Left kidney (tissue), 2 donors: Measurements from ENCODE around the gene EXOC3. TPM values are rescaled to one million over a fixed set of nuclear protein-coding genes. Genes with fewer than 3 reads are reported as not detected.
"Not testable (repeated sequence)": the region's sequence is repeated elsewhere in the genome, so short reads cannot be mapped to it uniquely, and the experiment has no call there.

Experiments used
- DNase-seq: peaks from one replicate; pipeline ENCODE4 v3.0.0-alpha.2; 2013
- polyA plus RNA-seq: library from polyadenylated mRNA; unstranded; fragments of 120-200 nt; gene quantifications from one replicate; pipeline ENCODE4 v1.2.1, GENCODE V29; 2013; ENCODE audit not compliant: insufficient read length

Gene EXOC3
- polyA plus RNA-seq, 1 donor: 67.2 TPM

- no peak for DNase-seq
Observed at GRCh38 chr5:485113-485945, 42.4 kb downstream of the EXOC3 start.

DNA sequence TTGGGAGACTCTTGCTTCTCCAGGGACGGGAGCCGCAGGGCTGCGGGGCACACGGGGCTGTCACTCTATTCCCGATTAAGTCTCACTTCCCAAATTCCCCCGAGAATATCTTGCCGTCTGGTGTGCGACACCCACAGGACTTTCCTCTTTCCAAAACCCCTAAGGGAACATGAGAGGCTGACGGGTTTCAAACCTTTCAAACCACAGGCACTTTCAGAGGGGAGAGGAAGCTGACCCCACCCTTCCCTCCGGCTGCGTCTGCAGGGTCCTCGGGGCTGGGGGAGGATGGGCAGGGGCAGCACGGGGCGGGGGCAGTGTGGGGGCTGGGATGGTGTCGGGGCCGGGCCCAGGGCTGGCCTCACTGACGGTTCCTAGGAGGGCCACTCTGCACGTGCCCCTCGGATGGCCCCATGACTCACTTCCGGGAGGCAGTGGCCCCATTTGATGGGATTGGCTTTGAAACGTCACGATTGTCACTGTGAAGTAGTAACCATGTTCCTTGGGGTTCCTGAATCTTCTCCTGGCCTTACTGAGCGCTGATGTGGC is 43.0 kb downstream of the EXOC3 start:
- DNase-seq: no peak

- not testable (repeated sequence) for DNase-seq
Observed at GRCh38 chr5:486597-486996, 43.6 kb downstream of the EXOC3 start.

GRCh38 chr5:488241-488640 is 45.3 kb downstream of the EXOC3 start:
- DNase-seq: no peak

DNA sequence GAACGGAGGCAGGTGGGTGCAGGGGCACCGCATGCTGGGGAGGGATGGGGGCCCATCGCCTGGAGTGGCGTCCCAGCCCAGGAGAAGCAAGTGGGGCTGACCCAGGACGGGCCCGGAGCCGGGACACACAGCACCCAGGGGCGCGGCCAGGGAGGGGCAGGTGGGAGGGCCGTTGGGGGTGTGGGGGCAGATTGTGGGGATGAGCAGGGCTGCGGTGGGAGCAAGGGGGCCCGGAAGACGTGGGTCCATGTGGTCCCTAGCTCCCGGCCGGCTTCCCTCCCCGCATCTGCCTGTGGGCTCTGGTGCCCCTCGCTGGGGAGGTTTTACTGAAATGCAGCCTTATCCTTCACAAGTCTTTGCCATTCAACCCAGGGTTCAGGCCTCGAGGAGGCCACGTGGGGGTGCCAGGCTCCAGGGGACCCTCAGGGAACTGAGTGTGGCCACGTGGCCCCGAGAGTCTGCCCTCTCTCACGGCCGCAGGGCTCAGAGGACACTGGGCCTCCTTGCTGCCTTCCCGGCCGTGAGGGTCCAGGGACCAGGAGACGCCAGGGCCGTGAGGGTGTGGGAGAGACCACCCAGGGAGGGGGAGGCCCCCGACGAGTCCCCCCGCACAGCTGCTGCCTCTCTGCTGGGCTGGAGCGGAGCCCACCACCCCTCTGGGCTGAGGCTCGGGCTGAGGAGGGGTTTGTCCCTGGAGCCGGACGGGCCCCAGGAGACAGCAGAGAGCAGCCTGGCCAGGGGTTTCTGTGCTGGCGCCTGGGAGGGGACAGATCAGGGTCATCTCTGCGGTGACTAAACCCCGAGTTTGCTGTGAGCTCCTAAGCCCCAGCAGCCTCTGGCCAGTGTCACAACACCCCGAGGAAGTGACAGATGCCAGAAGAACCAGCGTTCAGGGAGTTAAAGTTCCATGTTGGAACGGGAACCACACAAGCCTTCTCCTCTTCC is 46.0 kb downstream of the EXOC3 start:
- DNase-seq: no peak

GRCh38 chr5:489689-490080 is 46.7 kb downstream of the EXOC3 start:
- no peak for DNase-seq

DNA sequence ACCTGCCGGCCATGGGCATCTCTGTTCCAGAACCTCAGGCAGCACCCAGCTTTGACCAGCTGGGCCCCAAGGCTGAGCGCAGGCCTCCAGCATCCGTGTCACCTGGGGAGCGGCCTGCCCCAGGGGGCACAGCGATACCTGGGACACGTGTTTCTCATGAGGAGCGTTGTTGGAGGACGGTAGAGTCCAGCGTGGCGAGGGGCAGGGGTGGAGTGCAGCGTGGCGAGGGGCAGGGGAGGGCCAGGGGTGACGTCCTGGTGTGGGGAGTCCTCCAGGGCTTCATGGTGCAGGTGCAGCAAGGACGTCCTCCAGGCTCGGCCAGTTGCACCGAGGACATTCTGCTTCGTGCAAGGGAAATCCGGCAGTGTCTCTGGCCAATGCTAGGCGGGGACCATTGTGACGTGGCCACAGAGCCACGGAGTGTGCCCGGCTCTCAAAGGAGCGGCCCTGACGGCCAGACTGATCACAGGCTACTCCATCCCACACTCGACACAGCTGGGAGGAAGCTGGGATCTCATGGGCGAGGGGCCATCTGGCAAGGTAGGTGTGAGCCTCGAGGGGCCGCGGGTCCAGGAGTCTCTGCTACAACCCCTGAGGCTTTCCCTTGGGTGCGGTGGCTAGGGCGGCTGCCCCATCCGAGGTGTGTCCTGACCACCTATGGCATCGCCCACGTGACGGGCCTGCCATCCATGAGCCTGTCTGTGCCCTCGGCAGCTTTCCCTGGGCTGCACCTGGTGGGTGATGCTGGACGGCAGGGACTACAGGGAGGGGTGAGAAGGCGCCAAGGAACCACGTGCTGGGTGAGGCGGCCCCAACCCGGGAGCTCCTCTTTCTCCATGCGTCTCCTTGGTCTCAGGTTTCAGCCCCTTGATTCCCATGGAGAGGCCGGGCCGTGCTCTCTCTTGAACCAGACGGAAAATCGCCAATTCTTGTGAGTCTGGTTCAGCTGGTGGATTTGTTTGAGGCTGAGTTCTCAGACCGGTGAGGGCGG is 47.4 kb downstream of the EXOC3 start:
- no peak for DNase-seq

DNA sequence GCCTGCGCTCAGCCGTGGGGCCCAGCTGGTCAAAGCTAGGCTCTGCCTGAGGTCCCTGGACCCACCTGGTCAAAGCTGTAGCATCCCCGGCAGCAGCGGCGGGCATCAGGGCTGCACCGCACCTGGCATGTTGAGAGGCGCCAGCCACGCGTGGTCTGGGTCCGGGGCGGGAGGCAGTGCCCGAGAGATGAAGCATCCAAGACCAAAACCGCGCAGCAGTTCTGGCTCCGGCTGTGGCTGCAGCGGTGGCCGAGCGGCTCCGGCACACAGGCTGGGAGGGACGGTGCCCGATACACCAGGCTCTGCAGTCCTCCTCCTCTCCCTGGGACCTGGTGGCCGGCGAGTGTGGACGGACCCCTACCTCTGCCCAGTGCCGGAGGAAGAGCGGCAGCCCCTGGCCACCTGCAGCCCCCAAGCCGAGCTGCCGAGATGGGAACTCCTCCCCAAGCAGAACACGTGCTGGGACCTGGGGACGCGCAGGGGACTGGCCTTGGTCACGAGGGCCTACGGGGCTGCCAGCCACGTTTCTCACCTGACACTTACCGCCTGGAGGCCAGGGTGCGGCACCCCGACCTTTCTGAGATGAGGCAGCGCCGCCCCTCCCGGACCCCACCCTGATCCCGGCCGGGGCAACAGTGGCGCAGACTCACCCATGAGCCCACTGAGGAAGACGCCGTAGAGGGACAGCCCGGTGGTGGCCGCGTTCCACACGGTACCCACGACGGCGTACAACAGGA is 48.3 kb downstream of the EXOC3 start:
- no peak for DNase-seq

- DNase-seq: no peak
Observed at GRCh38 chr5:491856-492155, 48.8 kb downstream of the EXOC3 start.

DNA sequence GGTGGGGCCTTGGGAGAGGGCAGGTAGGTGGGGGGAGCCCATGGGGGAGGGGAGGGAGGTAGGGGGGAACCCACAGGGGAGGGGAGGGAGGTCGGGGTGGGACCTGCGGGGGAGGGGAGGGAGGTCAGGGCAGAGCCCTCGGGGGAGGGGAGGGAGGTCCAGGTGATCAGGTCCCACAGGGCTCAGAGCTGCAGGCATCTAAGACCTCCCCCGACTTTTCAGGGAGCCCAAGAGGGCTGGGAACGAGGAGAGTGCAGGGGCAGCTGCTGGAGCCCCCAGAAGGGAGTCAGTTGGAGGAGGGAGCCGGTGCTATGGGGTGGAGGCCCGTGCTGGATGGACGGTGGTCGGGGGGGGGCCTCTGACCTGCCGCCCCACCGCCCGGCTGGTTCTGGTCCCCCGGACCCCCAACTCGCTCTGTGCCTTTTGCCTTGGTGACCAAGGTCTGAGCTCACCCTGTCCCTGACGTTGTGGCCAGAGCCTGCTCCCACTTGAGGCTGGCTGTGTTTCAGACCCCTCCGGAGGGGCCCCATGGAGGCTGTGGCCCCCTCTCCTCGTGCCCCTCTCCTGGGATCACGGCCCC is 49.4 kb downstream of the EXOC3 start:
- no peak for DNase-seq

DNA sequence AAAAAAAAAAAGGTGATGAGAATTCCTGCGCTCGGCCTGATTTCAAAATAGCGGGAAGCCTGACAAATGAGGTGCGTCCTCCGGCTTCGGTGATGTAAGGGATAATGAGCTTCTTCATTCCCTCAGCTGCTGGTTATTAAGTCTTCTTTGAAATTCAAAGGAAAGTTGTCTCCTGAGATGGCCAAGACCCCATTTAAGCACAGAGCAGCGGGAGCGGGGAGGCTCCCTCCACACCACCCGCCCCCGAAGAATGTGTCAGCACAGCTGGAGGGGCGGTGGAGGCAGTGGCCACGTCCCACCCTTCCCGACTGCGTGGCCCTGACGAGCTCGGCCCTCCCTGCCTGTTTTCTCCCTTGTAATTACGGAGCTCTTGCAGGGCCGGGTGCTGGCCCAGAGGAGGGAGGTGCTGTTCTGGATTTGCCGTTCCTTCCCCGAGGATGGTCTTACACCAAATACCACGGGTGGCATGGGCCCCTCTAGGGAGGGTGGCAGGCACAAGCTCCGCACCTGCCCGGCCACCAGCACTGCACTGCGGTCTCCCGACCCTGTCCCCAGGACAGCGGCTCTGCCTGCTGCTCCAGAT is 50.2 kb downstream of the EXOC3 start:
- no peak for DNase-seq

- DNase-seq: no peak
Observed at GRCh38 chr5:493758-494157, 50.8 kb downstream of the EXOC3 start.

GRCh38 chr5:494667-495255 is 51.8 kb downstream of the EXOC3 start:
- DNase-seq: no peak

DNA sequence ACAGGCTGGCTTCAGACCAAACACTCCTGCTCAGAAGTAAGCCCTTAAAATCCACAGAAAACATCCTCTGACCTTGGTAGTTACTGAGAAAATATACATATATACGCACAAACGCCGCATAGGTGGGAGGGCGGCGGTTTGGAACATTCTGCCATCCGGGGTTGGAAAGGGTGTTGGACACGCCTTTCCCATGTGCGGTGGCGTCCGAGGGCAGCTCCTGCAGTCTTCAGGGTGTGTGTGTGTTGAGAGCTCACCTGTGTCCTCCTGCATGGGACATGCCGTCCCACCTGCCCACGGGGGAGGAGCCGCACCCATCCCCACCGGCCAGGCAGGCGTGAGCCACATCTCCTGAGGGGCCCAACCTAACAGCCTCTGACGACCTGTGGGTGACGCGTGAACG is 53.1 kb downstream of the EXOC3 start:
- no peak for DNase-seq

DNA sequence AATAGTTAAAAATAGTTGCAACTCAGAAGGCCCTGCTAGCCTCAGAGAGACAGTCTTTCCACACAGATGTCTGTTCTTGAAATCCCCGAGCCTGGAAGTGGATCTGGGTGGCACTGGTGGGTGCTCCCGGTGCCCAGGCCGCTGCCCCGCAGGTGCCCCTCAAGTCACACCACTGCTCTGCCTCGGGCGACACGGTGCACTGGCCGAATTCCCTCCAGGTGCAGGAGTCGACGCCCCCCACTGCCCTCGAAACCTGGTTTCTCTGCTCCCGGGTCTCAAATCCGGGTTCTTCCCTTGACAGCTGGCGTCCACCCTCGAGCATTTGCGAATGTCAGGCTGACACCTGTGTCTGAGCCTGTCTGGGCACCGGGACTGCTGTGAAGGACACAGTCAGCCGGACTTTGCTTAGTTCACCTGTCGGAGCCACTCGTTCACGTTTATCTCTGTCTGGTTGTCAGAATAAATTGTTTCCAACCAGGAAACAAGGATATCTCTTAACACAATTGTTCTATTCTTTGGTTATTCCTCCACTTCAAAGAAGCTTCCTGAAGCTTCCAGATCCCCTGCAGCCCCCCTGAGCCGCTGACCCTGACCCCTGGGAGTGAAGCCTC is 54.2 kb downstream of the EXOC3 start:
- no peak for DNase-seq

DNA sequence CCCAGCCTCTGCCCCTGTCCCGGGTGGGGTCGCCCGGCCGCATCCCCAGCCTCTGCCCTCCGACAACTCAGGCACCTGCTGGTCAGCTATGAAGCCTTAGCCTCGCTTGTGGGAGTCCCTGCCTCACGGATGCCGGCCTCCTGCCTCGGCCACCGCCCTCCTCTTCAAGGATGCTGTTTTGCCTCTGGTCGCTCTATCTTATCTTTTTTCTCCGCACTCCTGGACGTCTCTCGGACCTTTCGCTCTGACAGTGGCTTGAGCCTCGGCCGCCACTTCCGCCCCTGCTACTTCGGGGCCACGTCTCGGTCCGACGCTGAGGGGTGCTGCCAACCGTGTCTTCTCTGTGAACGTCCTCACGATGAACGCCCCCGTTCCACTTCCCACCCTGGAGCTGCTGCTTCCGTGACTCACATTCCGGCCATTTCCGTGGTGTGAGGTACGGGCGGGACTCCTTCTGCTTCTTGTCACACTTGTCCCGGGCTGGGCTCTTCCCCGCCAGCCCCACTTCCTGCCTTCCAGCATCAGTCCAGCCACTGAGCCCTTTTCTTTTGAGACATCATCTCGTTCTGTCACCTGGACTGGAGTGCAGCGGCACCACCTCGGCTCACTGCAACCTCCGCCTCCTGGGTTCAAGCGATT is 55.0 kb downstream of the EXOC3 start:
- no peak for DNase-seq

GRCh38 chr5:499233-500209 is 56.5 kb downstream of the EXOC3 start:
- DNase-seq: no peak

GRCh38 chr5:500491-500890 is 57.5 kb downstream of the EXOC3 start:
- no peak for DNase-seq
